Measurements from ENCODE around the gene RFX5.

GRCh38 chr1:151393583-151393982, 46.5 kb upstream of the RFX5 start:
- TF ChIP-seq ZNF704 (CRISPR knock-in tag; IDR thresholded peaks at IDR 0.05; ENCODE audit: borderline replicate concordance) (no peak), PTBP1 (IDR thresholded peaks at IDR 0.05; ENCODE audit: low read depth, low read length, poor library complexity, severe bottlenecking) (no peak)

All from HepG2 (cell line).